GM11168 (cell line): ENCODE data around the gene LAMA5.

Experiments used
- in situ Hi-C: fragments of 300-500 bp; cut with MboI; formaldehyde crosslinking; loops from one replicate; pipeline ENCODE4 v1.12.0; 2022; ENCODE audit warnings: low sequenced_read_pairs; ENCODE audit not compliant: unreplicated experiment

The LAMA5 gene

GRCh38 chr20:62296724-62297448 is 70.2 kb downstream of the LAMA5 start:
- in situ Hi-C loops = no loop called here

GRCh38 chr20:62294516-62294915 is 72.6 kb downstream of the LAMA5 start:
- in situ Hi-C loops = no loop called here

GRCh38 chr20:62293946-62294345 is 73.2 kb downstream of the LAMA5 start:
- in situ Hi-C loops = no loop called here

- in situ Hi-C loops = no loop called here
Observed at GRCh38 chr20:62293111-62293784, 73.9 kb downstream of the LAMA5 start.

GRCh38 chr20:62292108-62292507 is 75.0 kb downstream of the LAMA5 start:
- in situ Hi-C loops = no loop called here

GRCh38 chr20:62291251-62292066 is 75.7 kb downstream of the LAMA5 start:
- in situ Hi-C loops = no loop called here

GRCh38 chr20:62289898-62290297 is 77.2 kb downstream of the LAMA5 start:
- in situ Hi-C loops = no loop called here

- in situ Hi-C loops = no loop called here
Observed at GRCh38 chr20:62289131-62289530, 78.0 kb downstream of the LAMA5 start.

GRCh38 chr20:62288535-62289105 is 78.5 kb downstream of the LAMA5 start:
- in situ Hi-C loops = no loop called here

GRCh38 chr20:62287759-62288534 is 79.2 kb downstream of the LAMA5 start:
- in situ Hi-C loops = no loop called here

- in situ Hi-C loops = no loop called here
Observed at GRCh38 chr20:62287129-62287528, 80.0 kb downstream of the LAMA5 start.

GRCh38 chr20:62286493-62287064 is 80.5 kb downstream of the LAMA5 start:
- in situ Hi-C loops = no loop called here

GRCh38 chr20:62285722-62286121 is 81.4 kb downstream of the LAMA5 start:
- in situ Hi-C loops = no loop called here

- in situ Hi-C loops = no loop called here
Observed at GRCh38 chr20:62285151-62285550, 82.0 kb downstream of the LAMA5 start.

- in situ Hi-C loops = no loop called here
Observed at GRCh38 chr20:62284448-62284847, 82.7 kb downstream of the LAMA5 start.

- in situ Hi-C loops = no loop called here
Observed at GRCh38 chr20:62282877-62283503, 84.1 kb downstream of the LAMA5 start.

- in situ Hi-C loops = no loop called here
Observed at GRCh38 chr20:62282103-62282502, 85.0 kb downstream of the LAMA5 start.

- in situ Hi-C loops = no loop called here
Observed at GRCh38 chr20:62281161-62281933, 85.8 kb downstream of the LAMA5 start.
